ENCODE measurements around the gene STX7. TPM values are rescaled to one million over a fixed set of nuclear protein-coding genes. Genes with fewer than 3 reads are reported as not detected.

STX7 gene
- total RNA-seq, 1 donor from 2014 or later = 66.5 TPM

DNA sequence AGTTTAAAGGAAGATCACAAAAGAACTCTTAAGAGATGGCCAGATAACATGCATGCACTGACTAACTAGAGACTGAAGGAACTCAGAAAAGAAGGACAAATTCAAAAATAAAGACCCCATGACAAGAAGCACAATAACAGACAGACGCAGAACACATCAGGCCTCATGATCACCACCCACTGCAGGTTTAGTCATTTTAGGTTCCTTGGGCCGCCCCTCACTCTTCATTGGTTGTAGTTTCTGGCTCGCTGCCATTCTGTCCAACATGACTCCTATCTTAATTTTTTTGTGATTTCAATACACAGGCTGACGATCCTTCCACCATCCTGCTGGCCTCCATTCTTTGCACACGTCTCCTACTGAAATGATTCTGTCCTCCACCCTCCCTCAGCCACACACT lies 21.6 kb downstream of the STX7 start:
- H3K27me3 Mint-ChIP-seq (ENCODE audit: low read depth) = no peaks in the 10 kb centered on the region
- no peak for DNase-seq (ENCODE audit: low spot score)

DNA sequence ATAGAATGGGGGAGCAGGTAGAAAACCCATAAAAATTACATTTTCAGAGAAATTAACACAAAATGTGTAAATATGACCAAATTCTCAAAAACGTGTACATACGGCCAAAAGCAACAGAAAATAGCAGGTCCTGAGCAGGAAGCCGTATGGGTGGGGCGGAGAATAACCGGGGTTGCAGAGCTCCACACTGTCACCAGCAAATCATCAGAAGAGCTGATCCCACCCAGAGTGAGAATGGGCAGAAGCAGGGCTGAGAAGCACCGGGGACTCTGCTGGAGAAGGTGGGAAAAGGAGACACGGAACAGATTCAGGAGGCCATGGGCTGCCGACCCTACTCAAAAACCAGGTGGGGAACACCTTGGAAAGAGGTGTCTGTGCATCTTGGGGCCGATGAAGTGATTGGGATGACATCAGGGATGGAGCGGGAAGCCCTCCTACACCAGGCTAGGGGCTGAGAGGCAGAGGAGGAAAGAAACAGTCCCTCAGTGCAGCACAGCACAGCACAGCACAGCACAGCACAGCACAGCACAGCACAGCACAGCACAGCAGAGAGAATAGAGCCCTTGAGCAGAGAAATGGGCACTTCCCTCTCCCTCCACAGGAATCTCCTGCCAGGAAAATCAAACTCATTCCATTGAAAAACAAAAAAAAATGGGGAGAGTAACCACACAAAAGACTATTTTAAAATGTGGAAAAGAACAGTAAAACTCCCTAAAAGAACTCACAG lies 22.3 kb downstream of the STX7 start:
- DNase-seq (ENCODE audit: low spot score) = no peak
- Mint-ChIP-seq H3K36me3 (ENCODE audit: low read depth) (peaks cover 10% of the 10 kb centered on the region), H3K27ac (ENCODE audit: unreplicated experiment) (no peak overlapping the region), H3K4me1 (ENCODE audit: low read depth) (peaks cover 6% of the 10 kb centered on the region), H3K9me3 (ENCODE audit: low read depth) (peaks cover 3% of the 10 kb centered on the region), H3K4me3 (ENCODE audit: unreplicated experiment) (no peak overlapping the region), H3K27me3 (ENCODE audit: low read depth) (no peaks in the 10 kb centered on the region)
- TF ChIP-seq, protein P1, sequence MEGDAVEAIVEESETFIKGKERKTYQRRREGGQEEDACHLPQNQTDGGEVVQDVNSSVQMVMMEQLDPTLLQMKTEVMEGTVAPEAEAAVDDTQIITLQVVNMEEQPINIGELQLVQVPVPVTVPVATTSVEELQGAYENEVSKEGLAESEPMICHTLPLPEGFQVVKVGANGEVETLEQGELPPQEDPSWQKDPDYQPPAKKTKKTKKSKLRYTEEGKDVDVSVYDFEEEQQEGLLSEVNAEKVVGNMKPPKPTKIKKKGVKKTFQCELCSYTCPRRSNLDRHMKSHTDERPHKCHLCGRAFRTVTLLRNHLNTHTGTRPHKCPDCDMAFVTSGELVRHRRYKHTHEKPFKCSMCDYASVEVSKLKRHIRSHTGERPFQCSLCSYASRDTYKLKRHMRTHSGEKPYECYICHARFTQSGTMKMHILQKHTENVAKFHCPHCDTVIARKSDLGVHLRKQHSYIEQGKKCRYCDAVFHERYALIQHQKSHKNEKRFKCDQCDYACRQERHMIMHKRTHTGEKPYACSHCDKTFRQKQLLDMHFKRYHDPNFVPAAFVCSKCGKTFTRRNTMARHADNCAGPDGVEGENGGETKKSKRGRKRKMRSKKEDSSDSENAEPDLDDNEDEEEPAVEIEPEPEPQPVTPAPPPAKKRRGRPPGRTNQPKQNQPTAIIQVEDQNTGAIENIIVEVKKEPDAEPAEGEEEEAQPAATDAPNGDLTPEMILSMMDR (IDR thresholded peaks at IDR 0.05) = no peak

More for the DNA sequence above, 21.6 kb downstream of the STX7 start:
- Mint-ChIP-seq H3K27ac (ENCODE audit: unreplicated experiment) (no peak overlapping the region), H3K4me1 (ENCODE audit: low read depth) (peaks cover 7% of the 10 kb centered on the region), H3K4me3 (ENCODE audit: unreplicated experiment) (no peak overlapping the region), H3K36me3 (ENCODE audit: low read depth) (peaks cover 10% of the 10 kb centered on the region), H3K9me3 (ENCODE audit: low read depth) (peaks cover 3% of the 10 kb centered on the region)
- TF ChIP-seq, protein P1 (IDR thresholded peaks at IDR 0.05) = no peak

DNA sequence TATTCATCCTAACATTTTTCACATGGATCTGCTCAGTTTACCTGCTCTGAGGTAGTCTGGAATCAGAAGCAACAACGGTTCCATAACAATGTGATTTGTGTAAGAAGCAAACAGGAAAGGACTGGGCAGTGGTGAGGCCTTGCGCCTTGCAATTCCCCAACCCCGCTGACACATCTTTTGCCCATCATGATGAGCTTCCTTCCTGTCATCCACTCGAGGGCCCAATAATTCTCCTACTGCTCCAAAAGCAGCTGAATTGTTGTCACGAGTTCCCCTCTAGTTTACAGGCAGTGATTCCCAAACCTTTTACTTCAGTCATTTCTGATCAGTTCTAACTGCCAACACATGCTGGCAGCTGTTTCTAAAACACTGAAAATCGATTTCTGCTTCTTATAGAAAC lies 22.9 kb downstream of the STX7 start:
- H3K9me3 Mint-ChIP-seq (ENCODE audit: low read depth) = peaks cover 3% of the 10 kb centered on the region
- H3K27me3 Mint-ChIP-seq (ENCODE audit: low read depth) = no peaks in the 10 kb centered on the region
- DNase-seq (ENCODE audit: low spot score) = no peak
- H3K36me3 Mint-ChIP-seq (ENCODE audit: low read depth) = peaks cover 10% of the 10 kb centered on the region
- no peak overlapping the region for H3K27ac Mint-ChIP-seq (ENCODE audit: unreplicated experiment)
- H3K4me1 Mint-ChIP-seq (ENCODE audit: low read depth) = peaks cover 4% of the 10 kb centered on the region
- TF ChIP-seq, protein P1 (IDR thresholded peaks at IDR 0.05) = no peak
- no peak overlapping the region for H3K4me3 Mint-ChIP-seq (ENCODE audit: unreplicated experiment)

DNA sequence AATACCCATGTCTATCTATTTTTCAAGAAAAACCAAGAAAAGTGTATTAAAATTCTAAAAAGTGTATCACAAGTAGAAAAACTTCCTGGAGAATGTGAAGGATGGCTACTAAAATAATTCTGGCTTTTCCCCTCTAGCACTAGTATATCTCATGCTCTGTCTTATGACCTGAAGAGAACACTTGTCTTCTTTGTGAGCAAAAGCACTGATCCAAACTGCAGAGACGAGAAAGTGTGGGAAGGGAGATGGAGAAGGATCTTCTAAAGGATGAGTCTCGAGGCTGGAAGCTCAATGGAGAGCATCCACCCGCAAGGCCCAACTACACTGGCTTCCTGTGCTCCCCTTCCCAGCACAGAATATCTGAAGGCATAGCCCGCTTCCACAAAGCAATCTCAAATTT lies 23.5 kb downstream of the STX7 start:
- peaks cover 3% of the 10 kb centered on the region for H3K9me3 Mint-ChIP-seq (ENCODE audit: low read depth)
- no peak overlapping the region for H3K27ac Mint-ChIP-seq (ENCODE audit: unreplicated experiment)
- no peaks in the 10 kb centered on the region for H3K27me3 Mint-ChIP-seq (ENCODE audit: low read depth)
- no peak for DNase-seq (ENCODE audit: low spot score)
- H3K4me1 Mint-ChIP-seq (ENCODE audit: low read depth) = peaks cover 4% of the 10 kb centered on the region
- TF ChIP-seq, protein P1 (IDR thresholded peaks at IDR 0.05) = no peak
- H3K36me3 Mint-ChIP-seq (ENCODE audit: low read depth) = peaks cover 5% of the 10 kb centered on the region
- no peak overlapping the region for H3K4me3 Mint-ChIP-seq (ENCODE audit: unreplicated experiment)

DNA sequence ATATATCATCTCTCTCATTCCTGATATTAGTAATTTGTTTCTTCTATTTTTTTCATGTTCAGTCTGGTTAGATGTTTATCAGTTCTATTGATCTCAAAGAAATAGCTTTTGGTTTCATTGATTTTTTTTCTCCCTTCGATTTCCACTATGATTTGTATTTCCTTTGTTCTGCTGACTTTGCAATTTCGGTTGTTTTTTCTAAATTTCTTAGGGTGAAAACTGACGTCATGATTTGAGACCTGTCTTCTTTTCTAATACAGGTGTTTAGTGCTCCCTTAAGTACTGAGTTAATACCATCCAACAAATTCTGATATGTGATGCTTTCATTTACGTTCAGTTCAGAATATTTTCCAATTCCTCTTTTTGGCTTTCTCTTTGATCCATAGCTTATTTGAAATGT lies 25.2 kb downstream of the STX7 start:
- H3K9me3 Mint-ChIP-seq (ENCODE audit: low read depth) = no peaks in the 10 kb centered on the region
- no peak overlapping the region for H3K27ac Mint-ChIP-seq (ENCODE audit: unreplicated experiment)
- H3K4me3 Mint-ChIP-seq (ENCODE audit: unreplicated experiment) = no peak overlapping the region

More for the DNA sequence above, 25.2 kb downstream of the STX7 start:
- peaks cover 17% of the 10 kb centered on the region for H3K4me1 Mint-ChIP-seq (ENCODE audit: low read depth)
- no peaks in the 10 kb centered on the region for H3K36me3 Mint-ChIP-seq (ENCODE audit: low read depth)
- TF ChIP-seq, protein P1 (IDR thresholded peaks at IDR 0.05) = no peak
- H3K27me3 Mint-ChIP-seq (ENCODE audit: low read depth) = no peaks in the 10 kb centered on the region
- no peak for DNase-seq (ENCODE audit: low spot score)

All from chondrocyte (in vitro differentiated cells).